Stomach (tissue), 4 donors: ENCODE measurements around the gene PTPN14.

Source experiments
- EP300 ChIP-seq: sonication (generic); formaldehyde crosslinking; IDR thresholded peaks from one replicate; pipeline ENCODE4 v1.6.1; 2017; ENCODE audit warnings: antibody characterized with exemption
- POLR2A ChIP-seq, 4 donors: fragments of 450-650 bp; IDR thresholded peaks; one replicate each; pipeline ENCODE4 v1.6.1; 2016; ENCODE audit warnings: antibody characterized with exemption in 4 of 4, control low read depth in 2 of 4, mild to moderate bottlenecking in 1 of 4, moderate library complexity in 1 of 4
- POLR2AphosphoS5 ChIP-seq, 3 donors: sonication (generic); formaldehyde crosslinking; IDR thresholded peaks; one replicate each; pipeline ENCODE4 v1.6.1; 2016; ENCODE audit warnings: antibody characterized with exemption in 3 of 3
- TF ChIP-seq, protein P1 (sequence below), 7 experiments: fragments of 450-650 bp in 4 of 7; fragments of 200-600 bp in 3 of 7; sonication (generic) in 3 of 7; IDR thresholded peaks; one replicate each; pipeline ENCODE4 v1.5.1; 2016 to 2019; ENCODE audit warnings: antibody characterized with exemption in 7 of 7, control low read depth in 2 of 7, mild to moderate bottlenecking in 1 of 7

DNA sequence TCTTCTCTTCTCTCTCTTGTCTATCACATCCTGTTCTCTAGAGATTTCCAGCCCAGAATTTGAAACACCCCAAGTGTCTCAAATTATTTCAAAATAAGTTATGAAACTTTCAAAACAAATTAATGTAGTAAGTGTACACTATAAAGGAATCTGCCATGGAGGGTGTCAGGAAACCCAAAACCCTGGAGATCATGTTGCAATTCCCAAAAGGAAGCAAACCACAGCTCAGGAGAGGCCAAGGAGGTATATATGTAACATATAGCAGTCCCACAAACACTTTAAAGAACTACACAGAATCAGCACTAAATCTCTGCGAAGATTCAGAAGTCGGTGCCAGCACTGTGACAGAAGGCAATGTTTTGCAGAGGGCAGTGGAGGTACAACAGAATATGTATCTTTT lies 26.6 kb downstream of the PTPN14 start:
- TF ChIP-seq, protein P1, sequence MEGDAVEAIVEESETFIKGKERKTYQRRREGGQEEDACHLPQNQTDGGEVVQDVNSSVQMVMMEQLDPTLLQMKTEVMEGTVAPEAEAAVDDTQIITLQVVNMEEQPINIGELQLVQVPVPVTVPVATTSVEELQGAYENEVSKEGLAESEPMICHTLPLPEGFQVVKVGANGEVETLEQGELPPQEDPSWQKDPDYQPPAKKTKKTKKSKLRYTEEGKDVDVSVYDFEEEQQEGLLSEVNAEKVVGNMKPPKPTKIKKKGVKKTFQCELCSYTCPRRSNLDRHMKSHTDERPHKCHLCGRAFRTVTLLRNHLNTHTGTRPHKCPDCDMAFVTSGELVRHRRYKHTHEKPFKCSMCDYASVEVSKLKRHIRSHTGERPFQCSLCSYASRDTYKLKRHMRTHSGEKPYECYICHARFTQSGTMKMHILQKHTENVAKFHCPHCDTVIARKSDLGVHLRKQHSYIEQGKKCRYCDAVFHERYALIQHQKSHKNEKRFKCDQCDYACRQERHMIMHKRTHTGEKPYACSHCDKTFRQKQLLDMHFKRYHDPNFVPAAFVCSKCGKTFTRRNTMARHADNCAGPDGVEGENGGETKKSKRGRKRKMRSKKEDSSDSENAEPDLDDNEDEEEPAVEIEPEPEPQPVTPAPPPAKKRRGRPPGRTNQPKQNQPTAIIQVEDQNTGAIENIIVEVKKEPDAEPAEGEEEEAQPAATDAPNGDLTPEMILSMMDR (IDR thresholded peaks at IDR 0.05) = no peak
- TF ChIP-seq POLR2AphosphoS5 (IDR thresholded peaks at IDR 0.05) (no peak), POLR2A (IDR thresholded peaks at IDR 0.05) (no peak), EP300 (no peak)
